ENCODE measurements around the gene TXNDC16.

Gene TXNDC16

DNA sequence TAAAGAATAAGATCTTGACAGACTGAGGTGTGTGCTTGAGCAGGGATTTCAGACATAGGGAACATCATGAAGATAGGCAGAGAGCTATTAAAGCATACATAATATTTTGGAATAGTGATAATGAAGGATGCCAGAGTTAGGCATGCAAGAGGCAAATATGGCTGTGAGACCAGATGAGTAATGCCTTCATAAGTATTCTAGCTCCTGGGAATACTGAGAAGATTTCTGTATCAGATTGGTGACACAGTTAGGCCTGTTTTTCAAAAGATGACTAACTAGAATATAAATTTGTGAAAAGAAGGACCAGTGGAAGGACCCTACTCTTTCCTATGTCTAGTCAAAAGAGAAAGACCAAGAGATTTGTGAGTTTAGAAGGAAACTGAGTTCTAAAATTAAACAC lies 108.8 kb downstream of the TXNDC16 start:
- DNase-seq, result no peak

GRCh38 chr14:52442602-52443001 lies 109.7 kb downstream of the TXNDC16 start:
- DNase-seq, result no peak

- DNase-seq, result no peak
Measured at GRCh38 chr14:52442166-52442565, 110.1 kb downstream of the TXNDC16 start.

DNA sequence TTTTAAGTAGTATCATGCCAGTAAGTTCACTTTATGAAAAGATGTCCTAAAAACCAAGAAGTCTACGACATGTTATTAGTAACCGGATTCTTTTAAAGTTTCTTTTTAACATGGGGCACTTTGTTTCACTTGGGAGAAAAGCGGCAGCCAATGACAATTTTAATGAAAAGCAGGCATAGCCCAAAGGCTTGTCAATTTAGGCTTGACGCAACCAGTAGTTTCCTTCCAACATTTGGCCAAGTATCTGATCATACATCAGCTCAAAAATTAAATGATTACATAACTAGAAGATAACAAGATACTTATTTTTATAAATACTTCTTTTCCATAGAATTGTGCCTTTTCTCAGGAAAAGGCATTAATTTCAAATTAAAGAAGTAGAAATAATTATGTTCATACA lies 112.8 kb downstream of the TXNDC16 start:
- DNase-seq, result no peak

- no peak for DNase-seq
Measured at GRCh38 chr14:52434955-52435354, 117.3 kb downstream of the TXNDC16 start.

- DNase-seq, result no peak
Measured at GRCh38 chr14:52430474-52430873, 121.8 kb downstream of the TXNDC16 start.

- no peak for DNase-seq
Measured at GRCh38 chr14:52429451-52429850, 122.9 kb downstream of the TXNDC16 start.

DNA sequence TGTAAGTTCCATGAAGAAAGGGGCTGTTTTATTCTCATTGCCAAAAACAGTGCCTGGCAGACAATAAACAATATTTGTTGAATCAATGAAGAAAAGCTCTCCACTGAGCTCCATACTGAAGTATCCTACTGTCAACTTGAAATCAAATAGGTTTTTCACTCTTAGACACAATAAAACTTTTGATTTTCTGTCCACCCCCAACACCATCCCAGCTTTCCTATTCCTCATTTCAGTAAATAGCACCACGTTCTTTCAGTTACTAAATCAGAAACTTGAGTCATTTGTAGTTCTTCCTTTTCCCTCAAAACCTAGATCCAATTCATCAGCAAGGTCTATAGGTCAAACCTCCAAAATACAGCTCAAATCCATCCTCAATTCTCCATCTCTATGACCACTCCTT lies 124.8 kb downstream of the TXNDC16 start:
- DNase-seq, result no peak

DNA sequence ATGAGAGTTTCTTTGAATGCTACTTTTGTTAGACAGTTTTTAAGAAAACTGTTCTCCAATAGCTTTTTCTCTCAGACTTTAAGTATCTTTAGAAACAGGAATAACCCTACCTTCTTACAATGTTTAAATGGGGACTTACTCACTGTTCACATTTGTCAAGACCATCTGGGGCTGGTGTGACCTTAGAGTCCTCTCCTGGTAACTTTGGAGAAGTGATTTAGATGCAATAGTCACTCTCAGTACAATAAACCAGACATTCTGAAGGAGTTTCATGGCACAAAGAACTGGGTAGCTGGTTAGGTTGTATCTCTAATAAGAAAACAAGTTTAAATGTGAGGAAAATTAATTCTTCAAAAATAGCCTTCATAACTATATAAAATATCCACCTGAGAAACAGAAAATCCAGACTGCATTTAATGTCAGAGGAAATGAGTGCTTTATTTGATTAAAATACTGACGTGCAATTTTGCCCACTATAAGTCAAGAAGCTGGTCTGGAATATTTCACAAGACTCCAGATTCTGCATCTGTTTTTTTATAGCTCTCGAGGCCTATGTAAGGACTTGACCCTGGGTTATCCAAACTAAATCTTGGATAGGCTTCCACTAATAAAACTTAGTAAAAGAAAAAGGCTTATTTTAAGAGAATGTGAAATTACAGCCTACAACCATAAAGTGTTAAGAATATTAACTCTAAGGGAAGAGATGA lies 129.5 kb downstream of the TXNDC16 start:
- DNase-seq, result no peak

- DNase-seq, result no peak
Measured at GRCh38 chr14:52417139-52417538, 135.2 kb downstream of the TXNDC16 start.

DNA sequence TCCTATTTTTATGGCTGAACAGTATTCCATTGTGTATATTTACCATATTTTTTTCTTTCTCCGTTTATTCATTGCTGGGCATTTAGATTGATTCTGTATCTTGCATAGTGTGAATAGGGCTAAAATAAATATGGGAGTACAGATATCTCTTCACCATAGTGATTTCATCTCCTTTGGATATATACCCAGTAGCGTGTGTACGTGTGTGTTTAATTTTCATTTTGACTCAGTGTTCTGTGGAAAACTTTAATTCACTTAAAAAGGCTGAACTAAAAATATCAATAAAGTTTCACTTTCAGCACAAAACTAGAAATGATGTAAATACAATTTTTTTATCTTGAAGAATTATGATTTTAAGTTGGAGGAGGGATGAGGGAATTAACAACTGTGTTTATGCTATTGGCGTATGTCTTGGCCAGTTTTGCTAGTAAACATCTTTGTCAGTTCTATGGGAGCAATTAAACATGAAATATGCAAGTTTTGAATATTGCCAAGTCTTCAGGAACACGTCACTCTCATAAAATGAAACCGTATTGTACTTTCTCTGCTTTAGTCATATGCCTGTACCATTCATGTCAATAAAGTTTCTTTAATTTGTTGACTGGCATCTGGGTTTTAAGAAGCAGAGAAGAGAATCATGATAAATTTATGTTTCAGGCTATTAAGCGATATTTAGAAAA lies 138.4 kb downstream of the TXNDC16 start:
- no peak for DNase-seq

DNA sequence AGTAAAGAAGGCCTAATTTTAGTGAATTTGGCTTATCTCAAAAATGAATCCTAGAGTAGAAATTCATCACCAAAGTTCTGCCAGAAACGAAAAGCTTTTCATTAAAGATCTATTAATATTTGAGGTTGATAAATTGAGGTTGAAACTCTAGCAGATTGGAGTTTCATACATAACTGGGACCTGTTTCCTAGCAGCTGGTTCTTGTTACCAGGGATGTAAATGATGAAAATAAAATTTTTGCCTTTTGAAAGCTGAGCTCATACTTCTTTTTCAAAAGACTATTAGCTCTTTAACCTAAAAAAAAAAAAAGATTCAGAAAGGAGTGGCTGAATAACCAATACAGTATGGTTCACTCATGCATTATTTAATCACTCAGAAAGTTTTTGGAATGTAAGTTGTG lies 139.9 kb downstream of the TXNDC16 start:
- no peak for DNase-seq

- DNase-seq, result no peak
Measured at GRCh38 chr14:52405314-52405713, 147.0 kb downstream of the TXNDC16 start.

GRCh38 chr14:52402812-52403526 lies 149.3 kb downstream of the TXNDC16 start:
- no peak for DNase-seq

DNA sequence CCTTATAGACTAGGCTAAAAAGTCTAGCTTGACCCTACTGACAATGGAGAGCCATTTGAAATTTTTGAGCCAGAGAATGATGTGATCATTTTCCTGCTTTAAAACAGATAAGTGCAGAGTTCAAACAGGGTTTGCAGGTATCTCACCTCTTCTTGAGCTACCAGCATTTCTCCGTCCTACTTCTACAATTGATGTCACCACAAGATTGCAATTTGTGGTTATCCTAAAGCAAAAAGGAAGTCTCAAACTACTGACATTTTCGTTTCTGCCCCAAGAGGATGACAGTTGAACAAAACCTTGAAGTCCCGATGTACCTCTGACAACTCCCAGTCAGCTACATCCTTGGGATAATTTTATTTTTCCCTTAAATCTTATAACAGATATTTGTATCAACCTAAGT lies 151.5 kb downstream of the TXNDC16 start:
- DNase-seq, result no peak

GRCh38 chr14:52399921-52400595 lies 152.2 kb downstream of the TXNDC16 start:
- DNase-seq, result no peak

GRCh38 chr14:52399104-52399503 lies 153.2 kb downstream of the TXNDC16 start:
- no peak for DNase-seq

DNA sequence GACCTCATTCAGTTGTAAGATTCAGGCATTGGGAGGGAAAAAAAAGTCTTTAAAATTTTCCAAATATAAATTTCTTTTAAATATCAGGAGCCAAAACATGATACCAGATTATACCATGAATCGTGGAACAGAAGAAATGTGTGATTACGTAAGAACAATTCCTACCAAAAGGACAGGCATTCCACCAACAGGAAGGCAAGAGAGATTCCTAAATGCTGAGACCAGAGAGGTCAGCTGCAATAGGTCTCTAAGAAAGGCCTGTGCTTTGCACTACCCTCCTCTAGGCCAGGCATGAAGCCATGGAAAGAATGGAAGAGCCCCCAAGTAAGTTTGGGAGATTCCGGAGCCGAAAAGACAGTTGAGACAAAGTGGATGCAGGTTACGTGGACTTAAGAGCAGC lies 154.5 kb downstream of the TXNDC16 start:
- no peak for DNase-seq

- no peak for DNase-seq
Measured at GRCh38 chr14:52395728-52396127, 156.6 kb downstream of the TXNDC16 start.

- no peak for DNase-seq
Measured at GRCh38 chr14:52391881-52392615, 160.3 kb downstream of the TXNDC16 start.
